Loucy (cell line): ENCODE measurements around the gene MTMR12.

Experiments
- EZH2phosphoT487 ChIP-seq: fragments of 200-600 bp; IDR thresholded peaks from 2 replicates; pipeline ENCODE4 v1.6.1; 2018; ENCODE audit warnings: antibody characterized with exemption, mild to moderate bottlenecking, moderate library complexity, borderline replicate concordance
- TF ChIP-seq, protein P1 (sequence below): fragments of 200-600 bp; sonication (generic); conservative IDR thresholded peaks from 2 replicates; pipeline ENCODE4 v1.5.1; 2014; ENCODE audit warnings: mild to moderate bottlenecking, antibody characterized with exemption, low read length

DNA sequence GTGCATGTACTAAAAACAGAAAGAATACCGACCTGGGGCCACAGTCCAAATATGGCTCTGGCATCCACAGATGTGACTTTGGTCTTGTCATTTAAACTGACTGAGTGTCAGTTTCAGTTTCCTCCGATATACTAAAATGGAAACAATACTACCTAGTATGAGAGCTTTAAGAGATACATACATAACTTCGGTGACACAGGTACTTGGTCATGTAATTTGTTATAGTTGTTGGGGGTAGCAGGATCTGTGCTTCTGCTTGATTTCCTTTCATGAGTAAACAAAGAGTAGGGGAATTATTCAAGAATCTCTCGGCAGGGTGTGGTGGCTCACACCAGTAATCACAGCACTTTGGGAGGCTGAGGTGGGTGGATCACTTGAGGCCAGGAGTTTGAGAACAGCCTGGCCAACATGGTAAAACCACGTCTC lies 32.1 kb downstream of the MTMR12 start:
- TF ChIP-seq, protein P1, sequence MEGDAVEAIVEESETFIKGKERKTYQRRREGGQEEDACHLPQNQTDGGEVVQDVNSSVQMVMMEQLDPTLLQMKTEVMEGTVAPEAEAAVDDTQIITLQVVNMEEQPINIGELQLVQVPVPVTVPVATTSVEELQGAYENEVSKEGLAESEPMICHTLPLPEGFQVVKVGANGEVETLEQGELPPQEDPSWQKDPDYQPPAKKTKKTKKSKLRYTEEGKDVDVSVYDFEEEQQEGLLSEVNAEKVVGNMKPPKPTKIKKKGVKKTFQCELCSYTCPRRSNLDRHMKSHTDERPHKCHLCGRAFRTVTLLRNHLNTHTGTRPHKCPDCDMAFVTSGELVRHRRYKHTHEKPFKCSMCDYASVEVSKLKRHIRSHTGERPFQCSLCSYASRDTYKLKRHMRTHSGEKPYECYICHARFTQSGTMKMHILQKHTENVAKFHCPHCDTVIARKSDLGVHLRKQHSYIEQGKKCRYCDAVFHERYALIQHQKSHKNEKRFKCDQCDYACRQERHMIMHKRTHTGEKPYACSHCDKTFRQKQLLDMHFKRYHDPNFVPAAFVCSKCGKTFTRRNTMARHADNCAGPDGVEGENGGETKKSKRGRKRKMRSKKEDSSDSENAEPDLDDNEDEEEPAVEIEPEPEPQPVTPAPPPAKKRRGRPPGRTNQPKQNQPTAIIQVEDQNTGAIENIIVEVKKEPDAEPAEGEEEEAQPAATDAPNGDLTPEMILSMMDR, result no peak
- no peak for TF ChIP-seq EZH2phosphoT487
